GM12801 (cell line): Measurements from ENCODE around the gene FOCAD.

ENCODE experiments used
- CTCF ChIP-seq: IDR thresholded peaks from one replicate; pipeline ENCODE4 v1.5.1; 2011; ENCODE audit warnings: control low read depth; ENCODE audit not compliant: insufficient read length; ENCODE audit errors: extremely low read depth

Gene FOCAD

GRCh38 chr9:20914556-20914955 lies 230.5 kb downstream of the FOCAD start:
- no peak for TF ChIP-seq CTCF

GRCh38 chr9:20921362-20921761 lies 237.3 kb downstream of the FOCAD start:
- no peak for TF ChIP-seq CTCF

- TF ChIP-seq CTCF, result no peak
Measured at GRCh38 chr9:20925256-20926045, 241.4 kb downstream of the FOCAD start.

- TF ChIP-seq CTCF, result no peak
Measured at GRCh38 chr9:20929276-20929675, 245.2 kb downstream of the FOCAD start.

- no peak for TF ChIP-seq CTCF
Measured at GRCh38 chr9:20930836-20931235, 246.8 kb downstream of the FOCAD start.

- TF ChIP-seq CTCF, result no peak
Measured at GRCh38 chr9:20940447-20941173, 256.6 kb downstream of the FOCAD start.

- TF ChIP-seq CTCF, result no peak
Measured at GRCh38 chr9:20941174-20941690, 257.2 kb downstream of the FOCAD start.
